ENCODE measurements around the gene ELFN1. TPM values are rescaled to one million over a fixed set of nuclear protein-coding genes. Genes with fewer than 3 reads are reported as not detected.

ELFN1 gene
- polyA plus RNA-seq, 1 of the 3 experiments (the other 2 are of a cell fraction): 0.05 TPM

GRCh38 chr7:1715671-1716074, 45.6 kb downstream of the ELFN1 start:
- Histone ChIP-seq H4K20me1 (ENCODE audit: insufficient read depth) (no peaks in the 10 kb centered on the region), H2AFZ (ENCODE audit: low read depth) (no peak overlapping the region), H3K9me2 (no peaks in the 10 kb centered on the region), H3K4me1 (ENCODE audit: control insufficient read depth in 1 of 2, insufficient read depth in 2 of 2, low read depth in 1 of 2, low read length in 1 of 2) (peaks cover 0 to 69% of the 10 kb centered on the region in 2 experiments; a peak in 2 of 4 replicates), H3K79me2 (ENCODE audit: insufficient read depth) (no peaks in the 10 kb centered on the region), H3K36me3 (replicated peaks in 1 of 2; ENCODE audit: control insufficient read depth in 1 of 2, insufficient read depth in 2 of 2, low read length in 1 of 2) (no peaks in the 10 kb centered on the region), H3K27ac (ENCODE audit: low read depth in 2 of 2, low read length in 1 of 2) (peak overlapping the region in 1 of 2 experiments; percentile 67; a peak in 1 of 4 replicates), H3K4me2 (no peak overlapping the region), H3K4me3 (ENCODE audit: low read depth in 2 of 2, low read length in 1 of 2) (no peak overlapping the region), H3K9me3 (no peaks in the 10 kb centered on the region), H3F3A (replicated peaks; ENCODE audit: insufficient read depth) (no peaks in the 10 kb centered on the region), H3K9ac (no peak overlapping the region), H3K27me3 (ENCODE audit: insufficient read depth) (no peaks in the 10 kb centered on the region; the same call in 1 of the 2 replicates)
- TF ChIP-seq CHD2 (IDR thresholded peaks at IDR 0.05; ENCODE audit: low read length, partially characterized antibody) (no peak), USF2 (IDR thresholded peaks at IDR 0.05; ENCODE audit: borderline replicate concordance, low read depth, low read length) (no peak), TAF1 (IDR thresholded peaks at IDR 0.05; ENCODE audit: borderline replicate concordance, low read depth, low read length) (no peak), REST (IDR thresholded peaks at IDR 0.05; ENCODE audit: low read depth, low read length) (no peak), GATA2 (CRISPR knock-in tag; IDR thresholded peaks at IDR 0.05) (no peak), MXI1 (IDR thresholded peaks at IDR 0.05; ENCODE audit: low read depth, low read length) (no peak), FOXJ3 (CRISPR knock-in tag; IDR thresholded peaks at IDR 0.05) (no peak), FOSL2 (IDR thresholded peaks at IDR 0.05; ENCODE audit: borderline replicate concordance, low read depth) (no peak), MEF2A (IDR thresholded peaks at IDR 0.05; ENCODE audit: borderline replicate concordance, low read depth) (no peak), SIN3A (IDR thresholded peaks at IDR 0.05; ENCODE audit: borderline replicate concordance, low read depth, low read length) (no peak), POLR2AphosphoS5 (IDR thresholded peaks at IDR 0.05; ENCODE audit: low read depth, low read length) (no peak), NFIC (IDR thresholded peaks at IDR 0.05; ENCODE audit: borderline replicate concordance) (no peak), RCOR1 (IDR thresholded peaks at IDR 0.05; ENCODE audit: low read length) (no peak), RXRA (IDR thresholded peaks at IDR 0.05; ENCODE audit: borderline replicate concordance, low read depth) (no peak), GABPA (IDR thresholded peaks at IDR 0.05; ENCODE audit: low read depth) (no peak)
- TF ChIP-seq, protein P1, sequence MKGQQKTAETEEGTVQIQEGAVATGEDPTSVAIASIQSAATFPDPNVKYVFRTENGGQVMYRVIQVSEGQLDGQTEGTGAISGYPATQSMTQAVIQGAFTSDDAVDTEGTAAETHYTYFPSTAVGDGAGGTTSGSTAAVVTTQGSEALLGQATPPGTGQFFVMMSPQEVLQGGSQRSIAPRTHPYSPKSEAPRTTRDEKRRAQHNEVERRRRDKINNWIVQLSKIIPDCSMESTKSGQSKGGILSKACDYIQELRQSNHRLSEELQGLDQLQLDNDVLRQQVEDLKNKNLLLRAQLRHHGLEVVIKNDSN (IDR thresholded peaks at IDR 0.05; ENCODE audit: borderline replicate concordance, low read depth): no peak
- TF ChIP-seq, protein P2, sequence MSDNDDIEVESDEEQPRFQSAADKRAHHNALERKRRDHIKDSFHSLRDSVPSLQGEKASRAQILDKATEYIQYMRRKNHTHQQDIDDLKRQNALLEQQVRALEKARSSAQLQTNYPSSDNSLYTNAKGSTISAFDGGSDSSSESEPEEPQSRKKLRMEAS (IDR thresholded peaks at IDR 0.05; ENCODE audit: low read depth): no peak
- ChIA-PET POLR2A (interaction anchor here (1.0 kb wide), 1 partner anchor 24 kb away, joined by 3 read pairs; no protein-coding TSS in a partner anchor), CTCF (interaction anchor here (0.9 to 3.3 kb wide), 8 partner anchors 12 to 97 kb away, joined by 3 to 14 read pairs (median 4); no protein-coding TSS in a partner anchor)
- no peak for DNase-seq
- WGBS (ENCODE audit: low lambda C conversion rate): 68% methylated on average over 6 of the region's 6 CpGs
